ENCODE data around the gene CHAC2. TPM values are rescaled to one million over a fixed set of nuclear protein-coding genes. Genes with fewer than 3 reads are reported as not detected.

Gene CHAC2
- total and polyA plus RNA-seq, 2 experiments from 2014 or later, result 17.9 to 25.8 TPM

- Histone ChIP-seq H3F3A (replicated peaks; ENCODE audit: low read depth) (no peaks in the 10 kb centered on the region), H3K4me1 (ENCODE audit: insufficient read depth) (no peaks in the 10 kb centered on the region), H3K9me2 (ENCODE audit: insufficient read depth) (no peaks in the 10 kb centered on the region), H3K27ac (ENCODE audit: low read depth) (no peak overlapping the region; the same call in 1 of the 2 replicates), H2AFZ (no peak overlapping the region), H3K27me3 (ENCODE audit: insufficient read depth) (no peaks in the 10 kb centered on the region), H3K79me2 (replicated peaks; ENCODE audit: insufficient read depth) (no peaks in the 10 kb centered on the region), H3K4me3 (no peak overlapping the region), H3K4me2 (no peak overlapping the region), H4K20me1 (replicated peaks; ENCODE audit: insufficient read depth) (no peaks in the 10 kb centered on the region), H3K36me3 (ENCODE audit: insufficient read depth) (0 out of 2 replicates have a peak, but pooled peaks cover 3% of the 10 kb centered on the region)
- DNase-seq (ENCODE audit: low spot score) (no peak), ATAC-seq (no peak)
- no peak overlapping the region for H3K4me3 Mint-ChIP-seq
- TF ChIP-seq JUNB (IDR thresholded peaks at IDR 0.05; ENCODE audit: unreplicated experiment) (no peak), REST (IDR thresholded peaks at IDR 0.05; ENCODE audit: unreplicated experiment) (no peak), ZNF331 (CRISPR knock-in tag; IDR thresholded peaks at IDR 0.05; ENCODE audit: low read depth) (no peak), CREB1 (CRISPR knock-in tag; IDR thresholded peaks at IDR 0.05; ENCODE audit: low read depth) (no peak), EZH2 (IDR thresholded peaks at IDR 0.05; ENCODE audit: low read depth, unreplicated experiment) (no peak), EZH2phosphoT487 (IDR thresholded peaks at IDR 0.05; ENCODE audit: unreplicated experiment) (no peak), POLR2AphosphoS5 (IDR thresholded peaks at IDR 0.05; ENCODE audit: low read depth) (no peak), ZNF114 (CRISPR knock-in tag; IDR thresholded peaks at IDR 0.05) (no peak), CTCF (conservative IDR thresholded peaks at IDR 0.05; ENCODE audit: low read depth in 2 of 2) (no peak), ZNF462 (CRISPR knock-in tag; IDR thresholded peaks at IDR 0.05) (no peak), NANOG (IDR thresholded peaks at IDR 0.05; ENCODE audit: borderline replicate concordance) (no peak), ETS1 (IDR thresholded peaks at IDR 0.05) (no peak), STAT1 (IDR thresholded peaks at IDR 0.05; ENCODE audit: unreplicated experiment) (no peak)
- H3K9me3 Mint-ChIP-seq, result no peaks in the 10 kb centered on the region
- peaks cover 21% of the 10 kb centered on the region for H3K36me3 Mint-ChIP-seq (ENCODE audit: low read depth)
- H3K4me1 Mint-ChIP-seq, result 0 out of 3 replicates have a peak, but pooled peaks cover 5% of the 10 kb centered on the region
- no peak overlapping the region for H3K27ac Mint-ChIP-seq
- H3K27me3 Mint-ChIP-seq (ENCODE audit: insufficient read depth, low read depth, poor library complexity), result no peaks in the 10 kb centered on the region
Observed at GRCh38 chr2:53751728-53752127, 15.9 kb upstream of the CHAC2 start.
